Fibroblast of pulmonary artery (primary cell): Measurements from ENCODE around the gene CEACAM3.
A peak's percentile ranks its signal among the peaks of the same experiment; 100 is the strongest.
"Not testable (repeated sequence)": the region's sequence is repeated elsewhere in the genome, so short reads cannot be mapped to it uniquely, and the experiment has no call there.

Experiments
- DNase-seq: peaks from one replicate; pipeline ENCODE4 v3.0.0-alpha.2; 2010; ENCODE audit warnings: low read depth
- H3K4me3 ChIP-seq: replicated peaks from 2 replicates; pipeline ENCODE4 v1.5.1; 2011; ENCODE audit warnings: low read depth, mild to moderate bottlenecking, control low read depth, low read length, moderate library complexity
- TF ChIP-seq, protein P1 (sequence below): IDR thresholded peaks from 2 replicates; pipeline ENCODE4 v1.5.1; 2011; ENCODE audit warnings: mild to moderate bottlenecking, control low read depth, low read length, inconsistent platforms; ENCODE audit errors: missing control alignments

CEACAM3 gene

DNA sequence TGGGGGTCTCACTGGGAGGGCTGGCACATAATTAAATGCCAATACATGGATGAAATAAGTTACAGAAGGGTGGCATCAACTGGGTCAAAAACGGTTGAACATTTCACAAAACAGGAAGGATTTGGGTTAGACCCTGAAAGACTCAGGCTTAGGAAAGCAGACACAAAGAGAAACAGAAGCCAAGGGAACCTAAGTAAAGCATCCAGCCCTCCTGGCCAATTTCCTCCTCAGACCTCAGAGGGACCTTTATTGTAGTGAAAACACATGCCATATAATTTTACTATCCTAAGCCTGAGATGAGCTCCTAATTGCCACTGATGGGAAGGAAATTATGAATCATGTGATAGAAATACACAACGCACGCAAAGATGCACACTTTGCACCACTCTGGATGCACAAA lies 12.1 kb upstream of the CEACAM3 start:
- DNase-seq = no peak
- H3K4me3 ChIP-seq = no peak overlapping the region
- TF ChIP-seq, protein P1, sequence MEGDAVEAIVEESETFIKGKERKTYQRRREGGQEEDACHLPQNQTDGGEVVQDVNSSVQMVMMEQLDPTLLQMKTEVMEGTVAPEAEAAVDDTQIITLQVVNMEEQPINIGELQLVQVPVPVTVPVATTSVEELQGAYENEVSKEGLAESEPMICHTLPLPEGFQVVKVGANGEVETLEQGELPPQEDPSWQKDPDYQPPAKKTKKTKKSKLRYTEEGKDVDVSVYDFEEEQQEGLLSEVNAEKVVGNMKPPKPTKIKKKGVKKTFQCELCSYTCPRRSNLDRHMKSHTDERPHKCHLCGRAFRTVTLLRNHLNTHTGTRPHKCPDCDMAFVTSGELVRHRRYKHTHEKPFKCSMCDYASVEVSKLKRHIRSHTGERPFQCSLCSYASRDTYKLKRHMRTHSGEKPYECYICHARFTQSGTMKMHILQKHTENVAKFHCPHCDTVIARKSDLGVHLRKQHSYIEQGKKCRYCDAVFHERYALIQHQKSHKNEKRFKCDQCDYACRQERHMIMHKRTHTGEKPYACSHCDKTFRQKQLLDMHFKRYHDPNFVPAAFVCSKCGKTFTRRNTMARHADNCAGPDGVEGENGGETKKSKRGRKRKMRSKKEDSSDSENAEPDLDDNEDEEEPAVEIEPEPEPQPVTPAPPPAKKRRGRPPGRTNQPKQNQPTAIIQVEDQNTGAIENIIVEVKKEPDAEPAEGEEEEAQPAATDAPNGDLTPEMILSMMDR = no peak

DNA sequence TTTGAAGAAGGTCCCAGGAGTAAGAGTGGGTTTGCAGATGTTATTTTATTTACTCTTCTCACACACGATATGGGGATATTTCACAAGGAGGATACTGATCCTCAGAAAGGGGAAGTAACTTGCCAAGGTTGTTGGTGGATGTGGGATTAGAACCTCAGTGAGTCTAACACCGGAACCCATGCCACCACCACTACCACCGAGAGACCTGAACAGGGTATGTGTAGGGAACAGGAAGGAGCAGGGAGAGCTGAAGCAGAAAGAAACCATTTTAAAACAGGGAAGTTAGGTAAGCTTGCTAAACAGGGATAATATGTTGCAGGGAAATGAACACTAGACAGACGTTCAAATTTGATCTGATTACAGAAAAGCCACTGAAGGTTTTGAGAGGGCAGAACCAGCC lies 11.6 kb upstream of the CEACAM3 start:
- DNase-seq = no peak
- TF ChIP-seq, protein P1 = no peak
- no peak overlapping the region for H3K4me3 ChIP-seq

DNA sequence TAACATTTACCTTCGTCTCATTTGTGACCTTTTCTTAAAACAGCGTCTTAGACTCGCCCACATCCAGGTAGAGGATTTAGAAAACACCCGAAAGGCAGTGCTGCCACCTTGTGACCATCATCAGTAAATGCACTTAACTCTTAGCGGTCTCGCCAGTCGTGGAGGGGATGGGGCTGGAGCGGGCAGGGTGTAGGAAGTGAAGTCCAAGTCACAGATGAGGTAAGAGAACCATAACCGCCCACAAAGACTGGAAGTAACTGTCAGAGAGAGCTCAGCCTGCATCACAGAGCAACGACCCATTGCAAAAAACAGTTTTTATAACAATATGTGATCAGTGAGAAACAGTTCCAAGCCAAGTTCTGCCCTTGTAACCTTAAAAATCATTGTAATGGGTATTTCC lies 10.7 kb upstream of the CEACAM3 start:
- H3K4me3 ChIP-seq = no peak overlapping the region
- peak; percentile 78 for DNase-seq
- TF ChIP-seq, protein P1 = peak; percentile 89

DNA sequence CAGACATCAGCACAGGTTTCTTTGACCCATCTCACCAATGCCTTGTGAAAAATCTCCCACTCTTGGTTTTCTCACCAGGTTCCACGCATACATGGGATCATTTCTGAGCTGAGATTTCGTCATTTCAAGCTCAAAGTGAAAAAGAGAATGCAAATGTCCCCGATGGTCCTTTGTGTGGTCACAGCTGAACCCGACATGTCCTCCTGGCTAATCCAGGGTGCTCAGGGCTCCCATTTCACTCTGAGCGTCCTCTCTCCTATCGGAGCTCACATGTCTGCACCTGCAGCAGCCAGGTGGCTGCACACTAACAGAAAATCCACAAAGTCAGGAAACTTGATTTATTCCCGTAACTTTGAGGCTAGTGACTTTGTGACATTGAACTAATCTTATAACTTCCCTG lies 9.3 kb upstream of the CEACAM3 start:
- TF ChIP-seq, protein P1 = no peak
- DNase-seq = no peak
- no peak overlapping the region for H3K4me3 ChIP-seq

DNA sequence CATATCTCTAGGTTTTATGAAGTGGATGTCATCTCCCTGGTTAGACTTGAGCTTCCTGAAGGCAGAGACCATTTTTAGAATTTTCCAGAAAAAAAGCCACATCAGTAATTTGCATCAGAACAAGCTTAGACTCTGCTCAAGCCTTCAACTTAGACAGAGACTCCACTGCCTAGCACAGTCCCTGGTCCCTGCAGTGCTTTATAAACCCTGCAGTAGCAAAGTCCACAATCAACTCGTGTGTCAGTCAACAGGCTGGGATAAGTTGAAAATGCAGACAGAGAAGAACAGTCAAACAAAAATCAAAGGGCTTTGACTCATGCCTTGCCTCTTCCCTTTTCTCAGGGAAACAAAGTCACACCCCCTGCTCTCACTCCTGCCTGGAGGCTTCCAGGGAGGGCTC lies 7.9 kb upstream of the CEACAM3 start:
- DNase-seq, H3K4me3 ChIP-seq: not testable (repeated sequence)

DNA sequence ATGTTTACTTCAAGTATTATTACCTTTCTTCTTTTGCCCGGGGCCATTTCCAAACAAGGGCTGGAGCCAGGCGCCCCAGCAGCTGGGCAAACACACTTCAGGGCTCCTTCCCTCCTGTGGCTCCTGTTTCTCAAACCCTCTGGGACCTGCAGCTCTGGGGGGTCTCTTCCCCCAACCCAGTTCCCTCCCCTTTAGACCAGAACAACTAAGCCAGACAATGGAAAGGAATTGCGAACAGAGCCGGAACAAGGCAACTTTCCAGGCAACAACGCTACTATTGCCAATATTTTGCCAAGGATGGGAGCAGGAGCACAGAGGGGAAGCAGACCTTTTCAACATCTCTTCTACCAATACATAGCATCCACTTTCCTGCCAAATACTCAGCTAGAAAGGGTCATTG lies 7.3 kb upstream of the CEACAM3 start:
- not testable (repeated sequence) for H3K4me3 ChIP-seq, DNase-seq

DNA sequence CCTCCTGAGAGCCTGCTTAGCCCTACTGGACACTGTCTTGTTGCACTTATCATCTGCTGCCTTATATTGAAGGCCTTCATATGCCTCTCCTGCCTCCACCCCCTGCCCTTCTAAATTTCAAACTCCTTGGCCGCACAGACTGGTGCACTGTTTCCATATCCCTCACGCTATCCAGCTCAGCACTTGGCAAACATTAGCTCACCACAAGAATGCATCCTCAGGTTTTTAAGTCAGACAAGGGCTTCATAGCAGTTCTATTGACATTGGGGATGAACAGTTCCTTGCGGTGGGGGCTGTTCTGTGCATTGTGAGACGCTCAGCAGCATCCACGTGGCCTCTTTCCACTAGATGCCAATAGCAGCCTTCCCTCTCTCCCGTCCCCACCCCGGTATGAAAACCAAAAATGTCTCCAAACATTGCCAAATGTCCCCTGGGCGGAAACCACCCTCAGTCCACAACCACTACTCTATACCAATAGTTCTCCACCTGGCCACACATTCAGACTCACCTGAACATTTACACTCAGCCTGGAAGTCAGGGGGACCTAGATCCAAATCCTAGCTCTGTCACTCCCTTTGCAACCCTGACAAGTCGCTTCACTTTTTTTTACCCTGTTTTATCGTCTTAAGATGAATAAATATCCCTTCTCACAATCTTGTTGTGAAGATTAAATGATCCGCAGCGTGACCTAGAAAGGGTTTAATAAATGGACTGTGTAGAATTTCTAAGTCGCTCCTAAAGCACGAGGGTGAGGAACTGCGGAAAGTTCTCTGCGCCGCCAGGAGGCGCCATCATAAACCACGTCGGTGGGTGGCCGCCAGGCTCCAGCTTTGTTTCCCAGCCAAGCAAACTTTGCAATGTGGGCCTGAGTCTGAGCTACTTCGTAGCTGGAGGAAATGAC lies 3.6 kb upstream of the CEACAM3 start:
- peak; percentile 56 for DNase-seq
- no peak overlapping the region for H3K4me3 ChIP-seq
- TF ChIP-seq, protein P1 = peak; percentile 75

DNA sequence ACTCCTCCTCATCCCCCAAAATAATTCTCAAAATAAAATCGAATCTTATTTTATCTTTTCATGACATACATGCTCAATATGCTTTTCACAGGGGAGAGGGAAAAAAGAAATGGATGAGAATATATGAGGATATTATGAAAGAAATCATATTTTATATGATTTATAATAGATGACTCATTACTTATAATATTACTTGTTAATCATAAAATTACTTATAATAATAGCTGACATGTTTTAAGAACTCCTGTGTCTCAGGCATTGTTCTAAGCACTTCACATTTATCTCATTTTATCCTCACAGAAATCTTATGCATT lies 3.0 kb upstream of the CEACAM3 start:
- TF ChIP-seq, protein P1 = no peak
- no peak overlapping the region for H3K4me3 ChIP-seq
- DNase-seq = no peak
